Parathyroid adenoma (tissue), 2 donors: Measurements from ENCODE around the gene CD109.

ENCODE experiments used
- H2AFZ ChIP-seq: fragments of 300-600 bp; sonication (generic); one replicate; pipeline ENCODE4 v1.7.0; 2017; ENCODE audit warnings: antibody characterized with exemption, mild to moderate bottlenecking
- H3K27ac ChIP-seq: fragments of 300-600 bp; sonication (generic); one replicate; pipeline ENCODE4 v1.7.0; 2017
- H3K27me3 ChIP-seq: fragments of 300-600 bp; sonication (generic); one replicate; pipeline ENCODE4 v1.7.0; 2017; ENCODE audit warnings: low read length; ENCODE audit not compliant: control insufficient read depth, insufficient read depth
- H3K36me3 ChIP-seq: fragments of 300-600 bp; sonication (generic); one replicate; pipeline ENCODE4 v1.7.0; 2017; ENCODE audit warnings: low read length; ENCODE audit not compliant: control insufficient read depth, insufficient read depth
- H3K4me1 ChIP-seq: fragments of 300-600 bp; sonication (generic); one replicate; pipeline ENCODE4 v1.7.0; 2017; ENCODE audit warnings: control low read depth
- H3K4me2 ChIP-seq: fragments of 300-600 bp; sonication (generic); one replicate; pipeline ENCODE4 v1.7.0; 2017; ENCODE audit warnings: low read length
- H3K4me3 ChIP-seq: fragments of 300-600 bp; sonication (generic); one replicate; pipeline ENCODE4 v1.7.0; 2017; ENCODE audit warnings: low read depth, low read length
- H3K79me2 ChIP-seq: fragments of 300-600 bp; sonication (generic); one replicate; pipeline ENCODE4 v1.7.0; 2017; ENCODE audit warnings: control low read depth
- H3K9ac ChIP-seq: fragments of 300-600 bp; sonication (generic); one replicate; pipeline ENCODE4 v1.7.0; 2017; ENCODE audit warnings: mild to moderate bottlenecking
- H3K9me3 ChIP-seq: fragments of 300-600 bp; sonication (generic); one replicate; pipeline ENCODE4 v1.7.0; 2017; ENCODE audit warnings: low read length; ENCODE audit not compliant: control insufficient read depth
- CTCF ChIP-seq: fragments of 300-600 bp; sonication (generic); IDR thresholded peaks from one replicate; pipeline ENCODE4 v1.7.0; 2017; ENCODE audit warnings: antibody characterized with exemption, mild to moderate bottlenecking
- donor health status: primary hyperparathyroidism.

The CD109 gene

GRCh38 chr6:73870907-73871306, 174.9 kb downstream of the CD109 start:
- no peaks in the 10 kb centered on the region for H3K79me2 ChIP-seq
- no peak overlapping the region for H3K27ac ChIP-seq
- TF ChIP-seq CTCF, result no peak
- no peak overlapping the region for H3K9ac ChIP-seq
- no peak overlapping the region for H3K4me3 ChIP-seq
- H3K4me2 ChIP-seq, result no peak overlapping the region
- H2AFZ ChIP-seq, result no peak overlapping the region
- no peaks in the 10 kb centered on the region for H3K27me3 ChIP-seq
- H3K4me1 ChIP-seq, result no peaks in the 10 kb centered on the region
- no peaks in the 10 kb centered on the region for H3K9me3 ChIP-seq
- no peaks in the 10 kb centered on the region for H3K36me3 ChIP-seq

GRCh38 chr6:73873081-73873480, 177.1 kb downstream of the CD109 start:
- no peak overlapping the region for H3K27ac ChIP-seq
- H3K4me3 ChIP-seq, result no peak overlapping the region
- H3K9me3 ChIP-seq, result no peaks in the 10 kb centered on the region
- no peaks in the 10 kb centered on the region for H3K79me2 ChIP-seq
- H3K4me1 ChIP-seq, result no peaks in the 10 kb centered on the region
- TF ChIP-seq CTCF, result no peak
- H3K27me3 ChIP-seq, result no peaks in the 10 kb centered on the region
- no peak overlapping the region for H2AFZ ChIP-seq
- no peaks in the 10 kb centered on the region for H3K36me3 ChIP-seq
- no peak overlapping the region for H3K4me2 ChIP-seq
- no peak overlapping the region for H3K9ac ChIP-seq
